NCI-H345 treated with DMSO at 0.1 percent for 48 hours (cell line): ENCODE results near the gene CMTM5.

ENCODE experiments used
- DNase-seq: peaks from one replicate; lab custom pipeline; 2025; ENCODE audit not compliant: unreplicated experiment; lab: John Stamatoyannopoulos, UW

Gene CMTM5

GRCh38 chr14:23376482-23377197, at the start of gene CMTM5:
Gene CMTM5 (plus strand): TSS chr14:23377046. CDS start chr14:23377252, 206 bp downstream.
- DNase-seq = no peak

DNA sequence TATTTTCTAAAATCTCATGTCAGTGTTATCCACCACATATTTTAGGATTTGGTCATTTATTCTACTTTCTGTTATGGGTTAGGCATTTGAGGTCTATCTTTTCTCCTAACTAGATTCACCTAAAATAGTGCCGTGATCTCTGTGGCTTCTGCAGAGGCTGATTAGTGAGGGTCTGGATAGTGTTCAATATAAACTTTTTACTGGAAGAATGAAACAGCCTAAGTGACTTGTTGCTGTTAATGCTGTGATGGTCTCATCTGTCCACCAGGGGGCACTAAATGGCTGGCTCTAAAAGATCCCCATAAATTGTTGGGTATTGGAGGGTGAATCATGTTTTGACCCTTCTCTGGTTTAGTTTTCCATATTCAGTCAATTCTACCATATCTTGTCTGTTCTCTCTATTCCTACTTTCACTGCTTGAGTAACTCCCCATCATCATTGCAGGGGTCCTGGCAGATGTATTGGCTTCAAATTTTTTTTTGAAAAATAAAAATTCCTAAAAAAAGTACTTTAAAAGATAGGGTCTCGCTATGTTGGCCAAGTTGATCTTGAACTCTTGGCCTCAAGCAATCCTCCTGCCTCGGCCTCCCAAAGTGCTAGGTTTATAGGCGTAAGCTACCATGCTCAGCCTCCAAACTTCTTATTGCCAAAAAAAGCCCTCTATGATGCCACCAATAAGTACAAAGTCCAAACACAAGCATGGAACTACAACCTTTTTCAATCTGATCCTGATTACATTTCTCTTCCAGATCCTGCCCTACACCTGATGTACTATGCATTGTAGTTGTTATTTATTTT, 48.7 kb upstream of the CMTM5 start:
- DNase-seq = peak; percentile 53

GRCh38 chr14:23335623-23336022, 41.2 kb upstream of the CMTM5 start:
- no peak for DNase-seq

- no peak for DNase-seq
Measured at GRCh38 chr14:23339506-23340268, 37.2 kb upstream of the CMTM5 start.

- no peak for DNase-seq
Measured at GRCh38 chr14:23344481-23344880, 32.4 kb upstream of the CMTM5 start.

- no peak for DNase-seq
Measured at GRCh38 chr14:23345987-23346692, 30.7 kb upstream of the CMTM5 start.

GRCh38 chr14:23346693-23347405, 30.0 kb upstream of the CMTM5 start:
- no peak for DNase-seq

DNA sequence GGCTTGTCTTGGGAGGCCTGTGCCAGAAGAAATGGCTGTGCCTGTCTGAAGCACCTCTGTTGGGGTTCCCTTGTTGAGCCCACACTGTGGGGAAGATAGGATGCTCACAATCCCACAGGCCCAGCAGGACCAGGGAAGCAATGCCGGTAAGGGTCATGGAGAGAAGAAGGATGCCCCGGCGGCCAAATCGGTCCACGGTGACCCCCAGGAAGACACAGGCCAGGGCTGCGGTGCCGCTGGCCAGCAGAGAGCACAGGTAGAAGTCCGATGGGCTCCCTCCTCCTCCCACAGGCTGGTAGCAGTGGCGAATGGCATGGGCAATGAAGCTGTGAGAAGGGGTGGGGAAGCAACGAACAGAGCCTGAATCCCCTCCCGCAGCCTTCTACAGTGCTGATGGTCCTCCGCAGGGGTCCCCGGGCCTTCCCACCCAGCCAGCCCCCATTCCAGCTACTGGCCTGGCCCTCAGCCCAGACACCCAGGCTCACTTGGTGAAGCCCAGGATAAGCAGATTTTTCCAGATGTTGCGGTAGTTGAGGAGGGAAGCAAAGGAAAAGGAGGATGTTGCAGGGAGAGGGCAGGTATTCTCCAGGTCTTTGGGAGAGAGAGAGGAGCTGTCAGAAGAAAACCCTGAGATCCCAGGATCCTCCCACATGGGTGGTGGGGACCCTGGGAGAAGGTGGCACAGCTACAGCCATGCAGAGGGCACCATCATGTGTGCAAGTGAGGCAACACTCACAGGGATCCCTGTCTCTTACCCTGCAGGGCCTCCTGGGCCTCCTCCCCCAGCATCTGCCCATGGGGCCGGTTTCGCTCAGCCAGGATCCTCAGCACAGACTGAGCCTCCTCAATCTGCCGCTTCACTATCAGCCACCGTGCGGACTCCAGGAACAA, 29.2 kb upstream of the CMTM5 start:
- no peak for DNase-seq

GRCh38 chr14:23348297-23348655, 28.6 kb upstream of the CMTM5 start:
- no peak for DNase-seq

GRCh38 chr14:23349156-23349845, 27.5 kb upstream of the CMTM5 start:
- DNase-seq = no peak

DNA sequence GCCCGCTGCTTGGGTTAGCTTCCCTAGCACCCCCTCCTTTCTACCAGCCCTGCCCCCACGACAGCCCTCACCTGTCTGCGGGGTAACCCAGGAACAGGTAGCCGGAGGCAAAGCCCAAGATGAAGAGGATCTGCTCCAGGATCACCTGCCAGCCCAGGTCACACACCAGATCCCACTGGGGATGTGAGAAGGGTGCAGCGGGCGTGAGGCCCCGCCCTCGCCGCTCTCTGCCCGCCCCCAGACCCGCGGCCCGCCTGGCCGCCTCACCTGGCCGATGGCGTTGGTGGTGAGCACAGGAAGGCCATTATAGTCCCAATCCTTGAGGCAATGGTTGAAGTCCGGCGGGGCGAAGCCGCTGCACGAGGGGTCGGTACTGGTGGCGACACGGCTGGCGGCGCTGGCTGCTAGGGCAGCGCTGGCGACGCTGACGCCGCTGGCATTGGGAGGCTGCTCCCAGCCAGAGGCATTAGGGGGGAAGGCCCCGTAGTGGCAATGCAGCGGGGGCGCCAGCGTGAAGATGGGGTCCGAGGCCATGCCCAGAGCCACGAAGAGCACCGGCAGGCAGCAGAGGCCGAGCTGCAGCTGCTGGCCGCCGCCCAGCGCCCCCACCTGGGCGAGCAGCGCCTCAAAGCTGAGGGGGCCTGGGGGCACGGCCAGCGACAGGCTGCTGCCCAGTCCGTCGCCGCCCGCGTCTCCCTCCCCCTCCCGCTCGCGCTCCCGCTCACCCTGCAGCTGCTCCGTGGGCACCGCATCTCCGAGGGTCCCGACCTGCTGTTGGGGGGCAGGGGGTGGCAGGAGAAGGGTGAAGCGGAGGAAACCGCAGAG, 25.0 kb upstream of the CMTM5 start:
- DNase-seq = no peak

DNA sequence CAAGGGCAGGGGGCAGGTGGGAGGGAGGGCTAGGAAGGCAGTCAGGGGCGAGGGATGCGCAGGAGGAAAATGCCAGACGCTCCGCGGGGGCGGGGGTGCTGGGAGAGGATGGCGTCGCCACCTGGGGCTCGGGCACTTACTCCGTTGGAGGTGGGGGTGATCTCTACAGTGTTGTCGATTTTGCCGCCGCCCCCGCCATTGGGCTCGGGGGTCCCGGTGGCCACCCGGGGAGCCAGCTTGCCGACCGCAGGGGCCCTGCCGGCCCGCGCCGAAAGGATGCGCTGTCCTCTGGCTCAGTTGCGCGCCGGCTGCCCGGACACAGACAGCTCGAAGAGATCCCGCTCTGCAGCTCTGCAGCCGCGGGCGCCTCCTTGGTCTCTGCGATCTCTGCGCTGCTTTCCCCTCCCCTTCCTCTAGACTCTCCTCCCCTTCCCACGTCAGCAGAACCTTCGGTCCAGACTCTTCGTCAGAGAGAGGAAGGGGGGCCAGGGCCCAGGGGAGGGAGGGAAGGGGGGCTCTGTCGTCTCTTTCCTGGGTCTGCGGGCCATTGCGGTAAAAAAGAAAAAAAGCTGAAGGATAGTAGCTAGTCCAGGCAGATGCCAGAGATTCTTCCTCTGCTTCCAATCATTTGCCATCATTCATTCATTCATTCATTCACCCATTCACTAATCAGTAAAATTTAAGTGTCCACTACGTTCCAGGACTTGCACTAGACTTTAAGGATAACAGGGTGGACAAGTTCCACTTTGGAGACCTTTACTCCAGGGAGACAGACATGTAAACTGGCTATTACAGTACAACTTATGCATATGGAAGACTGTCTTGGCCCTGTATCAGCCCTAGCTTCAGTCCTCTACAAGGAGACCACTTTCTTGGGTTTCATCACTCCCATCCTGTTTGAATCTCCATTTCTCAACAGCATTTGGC, 24.1 kb upstream of the CMTM5 start, which contains the start of gene SLC22A17:
SLC22A17 (minus strand) TSS at position 382 of the 927 bp plus-strand sequence.
- peak; percentile 48 for DNase-seq

- DNase-seq = no peak
Measured at GRCh38 chr14:23353433-23353780, 23.4 kb upstream of the CMTM5 start.

- no peak for DNase-seq
Measured at GRCh38 chr14:23354990-23355389, 21.9 kb upstream of the CMTM5 start.

- no peak for DNase-seq
Measured at GRCh38 chr14:23355871-23356435, 20.9 kb upstream of the CMTM5 start.

DNA sequence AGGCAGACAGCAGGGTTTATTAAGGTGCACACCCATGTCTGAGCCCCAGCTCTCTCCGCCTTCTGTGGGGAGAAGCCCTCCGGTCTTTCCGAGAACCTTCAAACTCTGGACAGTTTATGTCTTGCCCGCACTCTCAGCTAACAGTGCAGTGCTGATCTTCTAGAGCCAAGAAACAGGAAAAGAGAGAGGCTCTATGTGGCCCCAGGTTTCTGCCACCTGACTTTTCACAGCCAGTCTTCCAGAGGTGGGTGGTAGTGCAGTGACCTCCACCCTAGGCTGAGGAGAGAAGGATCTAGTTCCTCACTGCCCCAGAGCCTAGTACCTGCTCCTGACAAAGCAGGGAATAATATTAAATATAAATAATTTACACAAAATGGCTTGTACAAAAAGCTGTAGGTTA, 20.2 kb upstream of the CMTM5 start:
- DNase-seq = no peak

DNA sequence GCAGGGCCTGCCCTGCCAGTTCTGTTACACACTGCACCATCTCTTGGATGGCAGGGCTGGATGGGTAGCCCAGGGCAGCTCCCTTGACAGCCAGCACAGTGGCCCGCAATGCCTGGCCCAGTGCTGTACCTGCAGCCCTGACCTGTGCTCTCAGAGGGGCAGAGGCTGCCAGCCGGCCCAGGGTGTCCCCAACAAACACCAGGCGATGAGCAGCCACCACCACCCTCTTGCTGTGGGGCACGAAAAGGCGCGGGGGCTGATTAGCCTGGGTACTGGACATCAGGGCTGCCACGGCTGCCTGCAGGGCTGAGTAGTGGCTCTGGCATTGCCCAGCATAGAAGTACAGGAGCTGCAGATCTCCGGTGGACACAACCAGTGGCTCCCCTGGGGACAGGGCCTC, 19.6 kb upstream of the CMTM5 start:
- DNase-seq = no peak
